ENCODE results near the gene FEM1C.

Gene FEM1C

GRCh38 chr5:115544436-115545350 is at the start of gene FEM1C:
Gene FEM1C, minus strand, starts transcription at chr5:115544775. Its CDS starts 1,282 bp downstream, at chr5:115543493.
- DNase-seq (ENCODE audit: low spot score): peak; percentile 95

GRCh38 chr5:115589043-115589442 is 44.5 kb upstream of the FEM1C start:
- no peak for DNase-seq (ENCODE audit: low spot score)

GRCh38 chr5:115588640-115589039 is 44.1 kb upstream of the FEM1C start:
- no peak for DNase-seq (ENCODE audit: low spot score)

- DNase-seq (ENCODE audit: low spot score): peak; percentile 34
Observed at GRCh38 chr5:115586525-115587146, 42.1 kb upstream of the FEM1C start.

GRCh38 chr5:115585265-115585664 is 40.7 kb upstream of the FEM1C start:
- DNase-seq (ENCODE audit: low spot score): no peak

GRCh38 chr5:115584501-115584900 is 39.9 kb upstream of the FEM1C start:
- DNase-seq (ENCODE audit: low spot score): no peak

- no peak for DNase-seq (ENCODE audit: low spot score)
Observed at GRCh38 chr5:115583474-115583873, 38.9 kb upstream of the FEM1C start.

- no peak for DNase-seq (ENCODE audit: low spot score)
Observed at GRCh38 chr5:115580941-115581340, 36.4 kb upstream of the FEM1C start.

- no peak for DNase-seq (ENCODE audit: low spot score)
Observed at GRCh38 chr5:115579747-115580173, 35.2 kb upstream of the FEM1C start.

GRCh38 chr5:115579216-115579615 is 34.6 kb upstream of the FEM1C start:
- no peak for DNase-seq (ENCODE audit: low spot score)

- no peak for DNase-seq (ENCODE audit: low spot score)
Observed at GRCh38 chr5:115578657-115579056, 34.1 kb upstream of the FEM1C start.

GRCh38 chr5:115577741-115578140 is 33.2 kb upstream of the FEM1C start:
- no peak for DNase-seq (ENCODE audit: low spot score)

GRCh38 chr5:115577329-115577728 is 32.8 kb upstream of the FEM1C start:
- no peak for DNase-seq (ENCODE audit: low spot score)

- no peak for DNase-seq (ENCODE audit: low spot score)
Observed at GRCh38 chr5:115575167-115576070, 30.8 kb upstream of the FEM1C start.

GRCh38 chr5:115573133-115573532 is 28.6 kb upstream of the FEM1C start:
- DNase-seq (ENCODE audit: low spot score): no peak

- DNase-seq (ENCODE audit: low spot score): no peak
Observed at GRCh38 chr5:115571441-115571878, 26.9 kb upstream of the FEM1C start.

GRCh38 chr5:115568668-115569067 is 24.1 kb upstream of the FEM1C start:
- no peak for DNase-seq (ENCODE audit: low spot score)

GRCh38 chr5:115565233-115565632 is 20.7 kb upstream of the FEM1C start:
- DNase-seq (ENCODE audit: low spot score): no peak

- DNase-seq (ENCODE audit: low spot score): no peak
Observed at GRCh38 chr5:115561176-115561575, 16.6 kb upstream of the FEM1C start.

- DNase-seq (ENCODE audit: low spot score): no peak
Observed at GRCh38 chr5:115559524-115559923, 14.9 kb upstream of the FEM1C start.

GRCh38 chr5:115558388-115558956 is 13.9 kb upstream of the FEM1C start:
- no peak for DNase-seq (ENCODE audit: low spot score)
